NCI-H524 treated with DMSO at 0.1 percent for 48 hours (cell line): Measurements from ENCODE around the gene ABCB8.

Experiments used
- DNase-seq: peaks from one replicate; lab custom pipeline; 2025; lab: John Stamatoyannopoulos, UW

The ABCB8 gene

GRCh38 chr7:151028131-151028947, at the start of gene ABCB8:
Gene ABCB8, plus strand, starts transcription at chr7:151028450. Its CDS starts 66 bp downstream, at chr7:151028516.
- DNase-seq: peak; percentile 87

GRCh38 chr7:150979713-150980390, 48.4 kb upstream of the ABCB8 start:
- no peak for DNase-seq

GRCh38 chr7:150980663-150981062, 47.6 kb upstream of the ABCB8 start:
- DNase-seq: no peak

- peak; percentile 25 for DNase-seq
Observed at GRCh38 chr7:150981644-150982043, 46.6 kb upstream of the ABCB8 start.

- DNase-seq: no peak
Observed at GRCh38 chr7:150982351-150982750, 45.9 kb upstream of the ABCB8 start.

GRCh38 chr7:150983893-150984368, 44.3 kb upstream of the ABCB8 start:
- no peak for DNase-seq

- DNase-seq: no peak
Observed at GRCh38 chr7:150986099-150986512, 42.1 kb upstream of the ABCB8 start.

- no peak for DNase-seq
Observed at GRCh38 chr7:150986556-150986955, 41.7 kb upstream of the ABCB8 start.

GRCh38 chr7:150988230-150989226, 39.7 kb upstream of the ABCB8 start:
- DNase-seq: peak; percentile 61

GRCh38 chr7:150989456-150989855, 38.8 kb upstream of the ABCB8 start:
- DNase-seq: no peak

- DNase-seq: no peak
Observed at GRCh38 chr7:150990416-150991186, 37.6 kb upstream of the ABCB8 start, which contains the start of gene NOS3. Gene NOS3, plus strand, starts transcription at chr7:150991017. Its CDS starts 2,787 bp downstream, at chr7:150993804.

GRCh38 chr7:150992051-150992640, 36.1 kb upstream of the ABCB8 start:
- no peak for DNase-seq

- no peak for DNase-seq
Observed at GRCh38 chr7:150992833-150993302, 35.4 kb upstream of the ABCB8 start.

- no peak for DNase-seq
Observed at GRCh38 chr7:150993511-150993910, 34.7 kb upstream of the ABCB8 start.

- DNase-seq: no peak
Observed at GRCh38 chr7:150994141-150994837, 34.0 kb upstream of the ABCB8 start.

GRCh38 chr7:150994838-150995510, 33.3 kb upstream of the ABCB8 start:
- DNase-seq: no peak

- no peak for DNase-seq
Observed at GRCh38 chr7:150996376-150997074, 31.7 kb upstream of the ABCB8 start.

- DNase-seq: no peak
Observed at GRCh38 chr7:150997075-150997511, 31.2 kb upstream of the ABCB8 start.

- DNase-seq: no peak
Observed at GRCh38 chr7:150997817-150998216, 30.4 kb upstream of the ABCB8 start.
